ENCODE results near the gene LARGE2.
A peak's percentile ranks its signal among the peaks of the same experiment; 100 is the strongest.

Gene LARGE2

DNA sequence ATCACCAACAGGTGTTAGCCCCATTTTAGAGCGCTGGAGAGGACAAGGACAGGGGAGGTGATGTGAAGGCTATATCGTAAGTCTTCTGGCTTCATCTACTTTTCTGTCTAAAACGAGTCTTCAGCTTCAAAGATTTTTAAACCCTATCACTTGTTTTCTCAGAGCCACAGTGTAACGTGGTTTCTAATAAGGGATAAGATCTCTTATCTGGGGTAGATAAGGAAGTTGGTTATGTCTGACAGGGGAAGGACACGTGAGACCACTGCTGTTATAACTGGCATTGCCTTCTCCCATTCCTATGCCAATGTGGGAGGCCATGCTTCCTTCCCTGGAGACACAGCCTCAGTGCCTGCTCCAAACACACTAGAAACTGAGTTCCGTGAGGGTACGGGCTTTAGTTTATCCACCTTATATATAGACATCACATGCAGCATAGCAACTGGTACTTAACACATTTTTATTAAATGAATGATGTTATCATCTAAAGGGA lies 39.3 kb downstream of the LARGE2 start:
- TF ChIP-seq, protein P1, sequence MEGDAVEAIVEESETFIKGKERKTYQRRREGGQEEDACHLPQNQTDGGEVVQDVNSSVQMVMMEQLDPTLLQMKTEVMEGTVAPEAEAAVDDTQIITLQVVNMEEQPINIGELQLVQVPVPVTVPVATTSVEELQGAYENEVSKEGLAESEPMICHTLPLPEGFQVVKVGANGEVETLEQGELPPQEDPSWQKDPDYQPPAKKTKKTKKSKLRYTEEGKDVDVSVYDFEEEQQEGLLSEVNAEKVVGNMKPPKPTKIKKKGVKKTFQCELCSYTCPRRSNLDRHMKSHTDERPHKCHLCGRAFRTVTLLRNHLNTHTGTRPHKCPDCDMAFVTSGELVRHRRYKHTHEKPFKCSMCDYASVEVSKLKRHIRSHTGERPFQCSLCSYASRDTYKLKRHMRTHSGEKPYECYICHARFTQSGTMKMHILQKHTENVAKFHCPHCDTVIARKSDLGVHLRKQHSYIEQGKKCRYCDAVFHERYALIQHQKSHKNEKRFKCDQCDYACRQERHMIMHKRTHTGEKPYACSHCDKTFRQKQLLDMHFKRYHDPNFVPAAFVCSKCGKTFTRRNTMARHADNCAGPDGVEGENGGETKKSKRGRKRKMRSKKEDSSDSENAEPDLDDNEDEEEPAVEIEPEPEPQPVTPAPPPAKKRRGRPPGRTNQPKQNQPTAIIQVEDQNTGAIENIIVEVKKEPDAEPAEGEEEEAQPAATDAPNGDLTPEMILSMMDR (IDR thresholded peaks at IDR 0.05; ENCODE audit: low read depth, low read length, missing control alignments): no peak
- DNase-seq (ENCODE audit: extremely low read depth, low read depth): no peak
- H3K4me3 ChIP-seq (replicated peaks; ENCODE audit: low read depth, low read length): no peak overlapping the region

DNA sequence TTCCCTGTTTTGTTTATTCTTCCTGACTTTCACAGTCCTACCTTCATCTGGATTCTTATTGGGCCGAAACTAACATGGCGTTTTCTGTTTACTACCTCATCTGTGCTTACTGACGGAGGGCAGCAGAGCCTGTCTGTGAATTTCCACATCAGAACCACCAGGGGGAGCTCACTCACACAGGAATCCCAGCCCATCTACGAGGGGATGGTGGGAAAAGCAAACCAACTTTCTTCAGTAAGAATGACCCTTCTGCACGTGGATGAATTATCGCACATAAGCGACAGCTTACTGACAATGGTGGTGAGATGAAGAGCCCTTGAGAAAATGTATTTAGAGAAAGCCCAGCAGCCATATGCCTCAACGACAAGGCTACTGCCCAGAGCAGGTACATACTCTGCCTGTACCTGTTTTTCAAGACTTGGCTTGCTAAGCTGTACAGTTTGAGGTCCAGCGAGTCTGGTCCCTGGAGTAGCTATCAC lies 42.5 kb downstream of the LARGE2 start:
- no peak overlapping the region for H3K4me3 ChIP-seq (replicated peaks; ENCODE audit: low read depth, low read length)
- TF ChIP-seq, protein P1 (IDR thresholded peaks at IDR 0.05; ENCODE audit: low read depth, low read length, missing control alignments): peak; percentile 90
- DNase-seq (ENCODE audit: extremely low read depth, low read depth): peak; percentile 74

DNA sequence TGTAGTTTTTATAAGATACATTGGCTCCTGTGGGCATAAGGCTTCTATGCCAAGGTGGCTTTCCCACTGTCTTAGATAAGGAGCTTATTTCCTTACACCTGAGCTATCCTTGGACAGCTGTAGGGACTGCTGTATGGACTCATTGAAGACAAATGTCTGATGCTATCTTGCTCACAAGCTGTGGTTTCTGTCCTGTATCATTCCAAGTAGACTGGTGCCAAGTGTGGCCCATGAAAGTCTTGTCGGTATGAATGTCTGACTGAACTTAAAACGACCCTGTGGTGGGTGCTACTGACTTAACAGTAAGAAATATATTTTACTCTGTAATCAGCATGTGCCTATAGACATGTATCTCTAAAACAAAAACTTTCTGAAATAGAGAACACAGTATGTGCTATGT lies 45.0 kb downstream of the LARGE2 start:
- no peak for DNase-seq (ENCODE audit: extremely low read depth, low read depth)
- TF ChIP-seq, protein P1 (IDR thresholded peaks at IDR 0.05; ENCODE audit: low read depth, low read length, missing control alignments): no peak
- no peak overlapping the region for H3K4me3 ChIP-seq (replicated peaks; ENCODE audit: low read depth, low read length)

DNA sequence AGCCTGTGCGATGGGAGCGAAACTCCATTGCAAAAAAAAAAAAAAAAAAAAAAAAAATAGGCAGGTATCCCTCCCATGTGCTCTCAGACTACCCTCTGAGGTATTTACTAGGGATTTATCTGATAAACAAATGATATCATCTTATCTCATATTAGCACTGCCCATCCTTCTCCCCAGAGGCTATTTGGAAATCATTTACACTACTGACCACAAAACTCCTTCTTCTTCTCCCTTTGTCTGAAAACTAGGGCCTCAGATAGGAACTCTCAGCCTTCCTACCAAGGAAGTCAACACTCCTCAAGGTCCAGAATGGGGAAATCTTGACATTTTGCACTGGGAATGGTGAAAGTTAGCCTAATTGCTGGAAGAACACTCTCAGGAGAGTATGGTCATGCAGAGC lies 46.4 kb downstream of the LARGE2 start:
- DNase-seq (ENCODE audit: extremely low read depth, low read depth): no peak
- no peak overlapping the region for H3K4me3 ChIP-seq (replicated peaks; ENCODE audit: low read depth, low read length)
- TF ChIP-seq, protein P1 (IDR thresholded peaks at IDR 0.05; ENCODE audit: low read depth, low read length, missing control alignments): no peak

DNA sequence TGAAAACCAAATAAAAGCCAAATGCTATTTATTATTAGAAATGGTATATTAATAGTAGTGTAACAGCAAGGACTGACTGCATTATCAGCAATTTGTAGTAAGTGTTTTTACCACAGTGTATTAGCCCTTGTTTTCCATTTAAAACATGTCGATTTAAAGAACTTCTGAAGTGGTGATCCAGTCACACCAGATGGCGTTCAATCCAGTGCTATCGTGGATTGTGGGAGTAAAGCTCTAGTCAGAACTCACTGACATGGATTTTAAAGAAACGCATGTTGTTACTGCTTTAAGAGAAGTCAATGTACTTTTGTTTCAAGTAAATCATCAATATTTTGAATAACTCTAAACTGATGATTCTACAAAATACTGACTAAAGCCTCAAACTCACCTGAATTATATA lies 51.1 kb downstream of the LARGE2 start:
- TF ChIP-seq, protein P1 (IDR thresholded peaks at IDR 0.05; ENCODE audit: low read depth, low read length, missing control alignments): no peak
- H3K4me3 ChIP-seq (replicated peaks; ENCODE audit: low read depth, low read length): no peak overlapping the region

DNA sequence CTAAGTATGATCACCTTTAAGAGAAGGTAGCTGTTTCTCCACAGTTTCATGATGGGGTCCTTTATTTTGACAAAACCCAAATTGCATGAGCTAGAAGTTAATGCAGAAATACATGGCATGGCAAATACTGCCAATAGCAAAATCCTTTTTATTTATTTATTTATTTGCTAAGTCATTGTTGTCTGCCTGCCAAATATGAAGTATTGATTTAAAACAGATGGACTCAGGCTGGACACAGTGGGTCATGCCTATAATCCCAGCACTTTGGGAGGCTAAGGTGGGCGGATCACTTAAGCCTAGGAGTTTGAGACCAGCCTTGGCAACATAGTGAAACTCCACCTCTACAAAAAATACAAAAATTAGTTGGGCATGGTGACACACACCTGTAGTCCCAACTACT lies 52.4 kb downstream of the LARGE2 start:
- DNase-seq (ENCODE audit: extremely low read depth, low read depth): peak; percentile 17
- TF ChIP-seq, protein P1 (IDR thresholded peaks at IDR 0.05; ENCODE audit: low read depth, low read length, missing control alignments): no peak
- H3K4me3 ChIP-seq (replicated peaks; ENCODE audit: low read depth, low read length): no peak overlapping the region

More for the DNA sequence above, 51.1 kb downstream of the LARGE2 start:
- no peak for DNase-seq (ENCODE audit: extremely low read depth, low read depth)

Data from HFF-Myc (cell line).